ENCODE results near the gene ABCC3.

ABCC3 gene

GRCh38 chr17:50667259-50668024, 32.8 kb downstream of the ABCC3 start:
- no peaks in the 10 kb centered on the region for H3K27me3 ChIP-seq (ENCODE audit: control insufficient read depth, insufficient read depth, low read length)
- no peaks in the 10 kb centered on the region for H3K9me3 ChIP-seq (ENCODE audit: control insufficient read depth, insufficient read depth, low read length)
- no CpG with 5 or more reads among the region's 14 CpGs for WGBS (ENCODE audit: insufficient coverage, insufficient read length)
- H3K36me3 ChIP-seq (ENCODE audit: control insufficient read depth, insufficient read depth, low read length) = no peaks in the 10 kb centered on the region
- H3K4me1 ChIP-seq (ENCODE audit: control insufficient read depth, insufficient read depth, low read length) = peaks cover 3% of the 10 kb centered on the region; the same call in 1 of the 2 replicates
- H3K27ac ChIP-seq (ENCODE audit: low read length) = no peak overlapping the region
- no peak overlapping the region for H3K4me3 ChIP-seq (ENCODE audit: low read length)
- no peak for DNase-seq (ENCODE audit: low read depth, low spot score)

GRCh38 chr17:50668025-50668837, 33.5 kb downstream of the ABCC3 start:
- no peaks in the 10 kb centered on the region for H3K36me3 ChIP-seq (ENCODE audit: control insufficient read depth, insufficient read depth, low read length)
- peaks cover 3% of the 10 kb centered on the region; the same call in 1 of the 2 replicates for H3K4me1 ChIP-seq (ENCODE audit: control insufficient read depth, insufficient read depth, low read length)
- no peak overlapping the region for H3K4me3 ChIP-seq (ENCODE audit: low read length)
- DNase-seq (ENCODE audit: low read depth, low spot score) = no peak
- no peaks in the 10 kb centered on the region for H3K9me3 ChIP-seq (ENCODE audit: control insufficient read depth, insufficient read depth, low read length)
- WGBS (ENCODE audit: insufficient coverage, insufficient read length) = no CpG with 5 or more reads among the region's 8 CpGs
- H3K27ac ChIP-seq (ENCODE audit: low read length) = no peak overlapping the region
- no peaks in the 10 kb centered on the region for H3K27me3 ChIP-seq (ENCODE audit: control insufficient read depth, insufficient read depth, low read length)

GRCh38 chr17:50668838-50669581, 34.3 kb downstream of the ABCC3 start:
- Histone ChIP-seq H3K27me3 (ENCODE audit: control insufficient read depth, insufficient read depth, low read length) (no peaks in the 10 kb centered on the region), H3K4me3 (ENCODE audit: low read length) (no peak overlapping the region), H3K9me3 (ENCODE audit: control insufficient read depth, insufficient read depth, low read length) (no peaks in the 10 kb centered on the region), H3K27ac (ENCODE audit: low read length) (no peak overlapping the region), H3K36me3 (ENCODE audit: control insufficient read depth, insufficient read depth, low read length) (no peaks in the 10 kb centered on the region), H3K4me1 (ENCODE audit: control insufficient read depth, insufficient read depth, low read length) (peaks cover 3% of the 10 kb centered on the region; the same call in 1 of the 2 replicates)
- no CpG with 5 or more reads among the region's 9 CpGs for WGBS (ENCODE audit: insufficient coverage, insufficient read length)
- DNase-seq (ENCODE audit: low read depth, low spot score) = no peak

- 100% methylated on average over 1 of the region's 5 CpGs for WGBS (ENCODE audit: insufficient coverage, insufficient read length)
- H3K4me1 ChIP-seq (ENCODE audit: control insufficient read depth, insufficient read depth, low read length) = peaks cover 3% of the 10 kb centered on the region; the same call in 1 of the 2 replicates
Observed at GRCh38 chr17:50672071-50672470, 37.4 kb downstream of the ABCC3 start.

GRCh38 chr17:50672831-50673551, 38.3 kb downstream of the ABCC3 start:
- Histone ChIP-seq H3K4me1 (ENCODE audit: control insufficient read depth, insufficient read depth, low read length) (peaks cover 3% of the 10 kb centered on the region; the same call in 1 of the 2 replicates), H3K36me3 (ENCODE audit: control insufficient read depth, insufficient read depth, low read length) (no peaks in the 10 kb centered on the region), H3K27me3 (ENCODE audit: control insufficient read depth, insufficient read depth, low read length) (no peaks in the 10 kb centered on the region), H3K9me3 (ENCODE audit: control insufficient read depth, insufficient read depth, low read length) (no peaks in the 10 kb centered on the region), H3K4me3 (ENCODE audit: low read length) (no peak overlapping the region), H3K27ac (ENCODE audit: low read length) (no peak overlapping the region)
- no CpG with 5 or more reads among the region's 20 CpGs for WGBS (ENCODE audit: insufficient coverage, insufficient read length)
- DNase-seq (ENCODE audit: low read depth, low spot score) = no peak

More at GRCh38 chr17:50672071-50672470, 37.4 kb downstream of the ABCC3 start:
- Histone ChIP-seq H3K36me3 (ENCODE audit: control insufficient read depth, insufficient read depth, low read length) (no peaks in the 10 kb centered on the region), H3K9me3 (ENCODE audit: control insufficient read depth, insufficient read depth, low read length) (no peaks in the 10 kb centered on the region), H3K27me3 (ENCODE audit: control insufficient read depth, insufficient read depth, low read length) (no peaks in the 10 kb centered on the region), H3K27ac (ENCODE audit: low read length) (no peak overlapping the region), H3K4me3 (ENCODE audit: low read length) (no peak overlapping the region)
- DNase-seq (ENCODE audit: low read depth, low spot score) = no peak

GRCh38 chr17:50675190-50675589, 40.5 kb downstream of the ABCC3 start:
- H3K4me1 ChIP-seq (ENCODE audit: control insufficient read depth, insufficient read depth, low read length) = no peaks in the 10 kb centered on the region; the same call in 1 of the 2 replicates
- H3K9me3 ChIP-seq (ENCODE audit: control insufficient read depth, insufficient read depth, low read length) = no peaks in the 10 kb centered on the region
- H3K36me3 ChIP-seq (ENCODE audit: control insufficient read depth, insufficient read depth, low read length) = no peaks in the 10 kb centered on the region
- no CpG with 5 or more reads among the region's 3 CpGs for WGBS (ENCODE audit: insufficient coverage, insufficient read length)
- H3K4me3 ChIP-seq (ENCODE audit: low read length) = no peak overlapping the region
- no peak for DNase-seq (ENCODE audit: low read depth, low spot score)
- no peak overlapping the region for H3K27ac ChIP-seq (ENCODE audit: low read length)
- H3K27me3 ChIP-seq (ENCODE audit: control insufficient read depth, insufficient read depth, low read length) = no peaks in the 10 kb centered on the region

- H3K27ac ChIP-seq (ENCODE audit: low read length) = no peak overlapping the region
- H3K27me3 ChIP-seq (ENCODE audit: control insufficient read depth, insufficient read depth, low read length) = no peaks in the 10 kb centered on the region
- no peaks in the 10 kb centered on the region for H3K36me3 ChIP-seq (ENCODE audit: control insufficient read depth, insufficient read depth, low read length)
- DNase-seq (ENCODE audit: low read depth, low spot score) = no peak
- no CpG with 5 or more reads among the region's 7 CpGs for WGBS (ENCODE audit: insufficient coverage, insufficient read length)
- H3K4me3 ChIP-seq (ENCODE audit: low read length) = no peak overlapping the region
- H3K9me3 ChIP-seq (ENCODE audit: control insufficient read depth, insufficient read depth, low read length) = no peaks in the 10 kb centered on the region
- H3K4me1 ChIP-seq (ENCODE audit: control insufficient read depth, insufficient read depth, low read length) = no peaks in the 10 kb centered on the region; the same call in 1 of the 2 replicates
Observed at GRCh38 chr17:50675627-50676026, 40.9 kb downstream of the ABCC3 start.

GRCh38 chr17:50676065-50676975, 41.6 kb downstream of the ABCC3 start:
- no peak overlapping the region for H3K4me3 ChIP-seq (ENCODE audit: low read length)
- H3K27ac ChIP-seq (ENCODE audit: low read length) = no peak overlapping the region
- no CpG with 5 or more reads among the region's 24 CpGs for WGBS (ENCODE audit: insufficient coverage, insufficient read length)
- H3K27me3 ChIP-seq (ENCODE audit: control insufficient read depth, insufficient read depth, low read length) = no peaks in the 10 kb centered on the region
- H3K36me3 ChIP-seq (ENCODE audit: control insufficient read depth, insufficient read depth, low read length) = no peaks in the 10 kb centered on the region
- H3K4me1 ChIP-seq (ENCODE audit: control insufficient read depth, insufficient read depth, low read length) = no peaks in the 10 kb centered on the region; the same call in 1 of the 2 replicates
- no peaks in the 10 kb centered on the region for H3K9me3 ChIP-seq (ENCODE audit: control insufficient read depth, insufficient read depth, low read length)
- DNase-seq (ENCODE audit: low read depth, low spot score) = no peak

GRCh38 chr17:50677851-50678375, 43.2 kb downstream of the ABCC3 start:
- H3K9me3 ChIP-seq (ENCODE audit: control insufficient read depth, insufficient read depth, low read length) = no peaks in the 10 kb centered on the region
- no peak overlapping the region for H3K4me3 ChIP-seq (ENCODE audit: low read length)
- WGBS (ENCODE audit: insufficient coverage, insufficient read length) = no CpG with 5 or more reads among the region's 12 CpGs
- no peaks in the 10 kb centered on the region for H3K27me3 ChIP-seq (ENCODE audit: control insufficient read depth, insufficient read depth, low read length)
- DNase-seq (ENCODE audit: low read depth, low spot score) = no peak
- no peaks in the 10 kb centered on the region for H3K36me3 ChIP-seq (ENCODE audit: control insufficient read depth, insufficient read depth, low read length)
- H3K27ac ChIP-seq (ENCODE audit: low read length) = no peak overlapping the region
- no peaks in the 10 kb centered on the region; the same call in 1 of the 2 replicates for H3K4me1 ChIP-seq (ENCODE audit: control insufficient read depth, insufficient read depth, low read length)

Measured in iPS DF 6.9 (cell line).